IPS-18c (cell line): ENCODE results near the gene GNL2.
"Not testable (repeated sequence)": the region's sequence is repeated elsewhere in the genome, so short reads cannot be mapped to it uniquely, and the experiment has no call there.

Source experiments
- H3K4me3 ChIP-seq: 2 replicates; pipeline ENCODE4 v1.7.0; 2013; ENCODE audit warnings: low read depth, mild to moderate bottlenecking, low read length, moderate library complexity; ENCODE audit not compliant: insufficient read depth
- H3K9me3 ChIP-seq: one replicate; pipeline ENCODE4 v1.6.1; 2013; ENCODE audit warnings: mild to moderate bottlenecking, low read length, moderate library complexity; ENCODE audit not compliant: control insufficient read depth, insufficient read depth

GNL2 gene

GRCh38 chr1:37616330-37616729, 20.6 kb upstream of the GNL2 start:
- Histone ChIP-seq H3K9me3 (peaks cover 2% of the 10 kb centered on the region), H3K4me3 (no peak overlapping the region)

- H3K4me3 ChIP-seq, result no peak overlapping the region
These were observed 18.4 kb upstream of the GNL2 start for GRCh38 chr1:37614105-37614504.

GRCh38 chr1:37612186-37612585, 16.4 kb upstream of the GNL2 start:
- H3K4me3 ChIP-seq, result no peak overlapping the region
- H3K9me3 ChIP-seq, result peaks cover 2% of the 10 kb centered on the region

More at GRCh38 chr1:37614105-37614504, 18.4 kb upstream of the GNL2 start:
- H3K9me3 ChIP-seq, result peaks cover 2% of the 10 kb centered on the region

GRCh38 chr1:37609994-37610393, 14.3 kb upstream of the GNL2 start:
- H3K9me3 ChIP-seq, result no peaks in the 10 kb centered on the region

GRCh38 chr1:37609002-37609401, 13.3 kb upstream of the GNL2 start:
- no peak overlapping the region for H3K4me3 ChIP-seq
- H3K9me3 ChIP-seq, result no peaks in the 10 kb centered on the region

More at GRCh38 chr1:37609994-37610393, 14.3 kb upstream of the GNL2 start:
- H3K4me3 ChIP-seq, result no peak overlapping the region

GRCh38 chr1:37606481-37607263, 10.9 kb upstream of the GNL2 start:
- no peak overlapping the region for H3K4me3 ChIP-seq
- no peaks in the 10 kb centered on the region for H3K9me3 ChIP-seq

GRCh38 chr1:37605806-37606474, 10.2 kb upstream of the GNL2 start:
- no peaks in the 10 kb centered on the region for H3K9me3 ChIP-seq
- no peak overlapping the region for H3K4me3 ChIP-seq

- H3K4me3 ChIP-seq, result no peak overlapping the region
- no peaks in the 10 kb centered on the region for H3K9me3 ChIP-seq
These were observed 9.4 kb upstream of the GNL2 start for GRCh38 chr1:37605061-37605650.

GRCh38 chr1:37602750-37603694, 7.3 kb upstream of the GNL2 start:
- no peaks in the 10 kb centered on the region for H3K9me3 ChIP-seq
- no peak overlapping the region for H3K4me3 ChIP-seq

- H3K4me3 ChIP-seq, result no peak overlapping the region
These were observed 5.7 kb upstream of the GNL2 start for GRCh38 chr1:37601441-37601840.

GRCh38 chr1:37599940-37600339, 4.2 kb upstream of the GNL2 start:
- Histone ChIP-seq H3K4me3 (no peak overlapping the region), H3K9me3 (no peaks in the 10 kb centered on the region)

More at GRCh38 chr1:37601441-37601840, 5.7 kb upstream of the GNL2 start:
- H3K9me3 ChIP-seq, result no peaks in the 10 kb centered on the region

GRCh38 chr1:37596182-37596667, 488 bp upstream of the GNL2 start:
- Histone ChIP-seq H3K4me3 (peak overlapping the region; percentile 96; the same call in 1 of the 2 replicates), H3K9me3 (no peaks in the 10 kb centered on the region)

- H3K4me3 ChIP-seq, result no peak overlapping the region
- no peaks in the 10 kb centered on the region for H3K9me3 ChIP-seq
These were observed 2.0 kb downstream of the GNL2 start for GRCh38 chr1:37593726-37594125.

GRCh38 chr1:37588939-37589338, 6.8 kb downstream of the GNL2 start:
- H3K9me3 ChIP-seq, result no peaks in the 10 kb centered on the region
- H3K4me3 ChIP-seq, result no peak overlapping the region

- H3K9me3 ChIP-seq, result not testable (repeated sequence)
These were observed 11.2 kb downstream of the GNL2 start for GRCh38 chr1:37584544-37584943.

GRCh38 chr1:37575692-37576091, 20.0 kb downstream of the GNL2 start:
- Histone ChIP-seq H3K9me3 (no peaks in the 10 kb centered on the region), H3K4me3 (no peak overlapping the region)

More at GRCh38 chr1:37584544-37584943, 11.2 kb downstream of the GNL2 start:
- H3K4me3 ChIP-seq, result not testable (repeated sequence)
